ENCODE results near the gene MESD. TPM values are rescaled to one million over a fixed set of nuclear protein-coding genes. Genes with fewer than 3 reads are reported as not detected.
A peak's percentile ranks its signal among the peaks of the same experiment; 100 is the strongest.

Gene MESD
- total and polyA plus RNA-seq, 9 of the 15 experiments (the other 6 are each of a cell fraction or from before 2014, with no cell fraction given): 11.3 to 39.7 (median 22.8) TPM

- TF ChIP-seq YY1 (IDR thresholded peaks at IDR 0.05; ENCODE audit: borderline replicate concordance in 1 of 3, control insufficient read depth in 1 of 3, extremely low read depth in 1 of 3, insufficient read depth in 3 of 3, insufficient read length in 1 of 3, insufficient replicate concordance in 2 of 3, low read depth in 1 of 3, low read length in 2 of 3): peak in 2 of 3 experiments; percentile 1 to 74
- no peak for TF ChIP-seq SLC30A9 (CRISPR knock-in tag; IDR thresholded peaks at IDR 0.05)
- no peak for TF ChIP-seq NFXL1 (CRISPR knock-in tag; IDR thresholded peaks at IDR 0.05)
- TF ChIP-seq RERE (CRISPR knock-in tag; IDR thresholded peaks at IDR 0.05; ENCODE audit: borderline replicate concordance): no peak
- TF ChIP-seq TAL1 (IDR thresholded peaks at IDR 0.05): no peak
- TF ChIP-seq E2F8 (IDR thresholded peaks at IDR 0.05; ENCODE audit: low read depth, partially characterized antibody): no peak
- peak; percentile 83 for TF ChIP-seq GABPA (tag; conservative IDR thresholded peaks at IDR 0.05; ENCODE audit: low read depth)
- TF ChIP-seq DLX4 (CRISPR knock-in tag; IDR thresholded peaks at IDR 0.05): no peak
- no peak for TF ChIP-seq TBL1XR1 (IDR thresholded peaks at IDR 0.05; ENCODE audit: low read length in 2 of 2)
- TF ChIP-seq ZNF785 (CRISPR knock-in tag; IDR thresholded peaks at IDR 0.05): no peak
- TF ChIP-seq FOXO4 (CRISPR knock-in tag; IDR thresholded peaks at IDR 0.05): no peak
- peak; percentile 93 for TF ChIP-seq RBBP5 (IDR thresholded peaks at IDR 0.05; ENCODE audit: borderline replicate concordance, insufficient read depth, low read length, poor library complexity, severe bottlenecking)
- no peak for TF ChIP-seq ZZZ3 (IDR thresholded peaks at IDR 0.05)
- peak in 1 of 2 experiments; percentile 38 for TF ChIP-seq E2F6 (IDR thresholded peaks at IDR 0.05; ENCODE audit: borderline replicate concordance in 1 of 2, extremely low read depth in 1 of 2, insufficient read depth in 1 of 2, insufficient read length in 1 of 2, low read depth in 1 of 2, low read length in 1 of 2, poor library complexity in 1 of 2, severe bottlenecking in 1 of 2)
Observed at GRCh38 chr15:81000624-81001151, 11.1 kb upstream of the MESD start, which contains the start of gene TLNRD1 (continued).
